Hepatocyte (in vitro differentiated cells): ENCODE results near the gene XRCC4.

ENCODE experiments used
- CTCF ChIP-seq: fragments of 200-600 bp; sonication (generic); IDR thresholded peaks from 2 replicates; pipeline ENCODE4 v1.5.1; 2016; ENCODE audit warnings: antibody characterized with exemption, mild to moderate bottlenecking; ENCODE audit not compliant: poor library complexity
- EZH2 ChIP-seq: fragments of 200-600 bp; sonication (generic); IDR thresholded peaks from 2 replicates; pipeline ENCODE4 v1.6.1; 2016; ENCODE audit warnings: antibody characterized with exemption, mild to moderate bottlenecking, borderline replicate concordance

- TF ChIP-seq CTCF = no peak
- no peak for TF ChIP-seq EZH2
These were observed 260.2 kb downstream of the XRCC4 start for GRCh38 chr5:83337453-83338035.
